HG03280 (cell line): ENCODE data around the gene CAMP.
"Not testable (repeated sequence)": the region's sequence is repeated elsewhere in the genome, so short reads cannot be mapped to it uniquely, and the experiment has no call there.

Experiments
- ATAC-seq: cut with Tn5 transposase; IDR thresholded peaks from one replicate; pipeline ENCODE4 v1.9.1; 2021; ENCODE audit warnings: mild to moderate bottlenecking, moderate library complexity; ENCODE audit not compliant: unreplicated experiment

Gene CAMP

GRCh38 chr3:48222616-48223513 is at the start of gene CAMP:
Gene CAMP (plus strand): TSS chr3:48223495. CDS start chr3:48223512, 17 bp downstream.
- no peak for ATAC-seq

- ATAC-seq = no peak
Measured at GRCh38 chr3:48178072-48178471, 45.2 kb upstream of the CAMP start.

- ATAC-seq = no peak
Measured at GRCh38 chr3:48180021-48180420, 43.3 kb upstream of the CAMP start.

- no peak for ATAC-seq
Measured at GRCh38 chr3:48180531-48181253, 42.6 kb upstream of the CAMP start.

- ATAC-seq = no peak
Measured at GRCh38 chr3:48184299-48184698, 39.0 kb upstream of the CAMP start.

GRCh38 chr3:48185129-48185528 is 38.2 kb upstream of the CAMP start:
- ATAC-seq = no peak

GRCh38 chr3:48186631-48187300 is 36.5 kb upstream of the CAMP start:
- ATAC-seq = no peak

- no peak for ATAC-seq
Measured at GRCh38 chr3:48187301-48187578, 36.1 kb upstream of the CAMP start.

GRCh38 chr3:48187579-48188265 is 35.6 kb upstream of the CAMP start:
- peak; percentile 23 for ATAC-seq

GRCh38 chr3:48188266-48189201 is 34.8 kb upstream of the CAMP start, which contains the start of gene CDC25A:
Gene CDC25A (minus strand): TSS chr3:48188417. CDS start chr3:48187947, 470 bp downstream.
- peak; percentile 96 for ATAC-seq

- ATAC-seq = no peak
Measured at GRCh38 chr3:48189321-48189720, 34.0 kb upstream of the CAMP start.

- no peak for ATAC-seq
Measured at GRCh38 chr3:48190911-48191310, 32.4 kb upstream of the CAMP start.

- ATAC-seq = no peak
Measured at GRCh38 chr3:48194446-48195071, 28.7 kb upstream of the CAMP start.

- ATAC-seq = no peak
Measured at GRCh38 chr3:48196611-48197010, 26.7 kb upstream of the CAMP start.

GRCh38 chr3:48199117-48199516 is 24.2 kb upstream of the CAMP start:
- no peak for ATAC-seq

GRCh38 chr3:48202632-48203031 is 20.7 kb upstream of the CAMP start:
- no peak for ATAC-seq

GRCh38 chr3:48208076-48208475 is 15.2 kb upstream of the CAMP start:
- ATAC-seq = no peak

- no peak for ATAC-seq
Measured at GRCh38 chr3:48209445-48209844, 13.8 kb upstream of the CAMP start.

GRCh38 chr3:48210534-48210933 is 12.8 kb upstream of the CAMP start:
- ATAC-seq = not testable (repeated sequence)
